ENCODE data around the gene POLR2C. TPM values are rescaled to one million over a fixed set of nuclear protein-coding genes. Genes with fewer than 3 reads are reported as not detected.

Gene POLR2C
- total RNA-seq, 2 donors from 2014 or later: 55.7 to 56.0 TPM

- intact Hi-C loops (cut with DNase I): no loop called here
- Histone ChIP-seq H3K27ac (peak overlapping the region; percentile 33), H3K4me3 (no peak overlapping the region), H3K9ac (ENCODE audit: low read depth in 2 of 2, low read length in 2 of 2) (no peak overlapping the region), H3K4me1 (no peaks in the 10 kb centered on the region), H3K9me3 (no peaks in the 10 kb centered on the region), H3K36me3 (no peaks in the 10 kb centered on the region), H3K27me3 (no peaks in the 10 kb centered on the region)
- DNase-seq: peak; percentile 58
- TF ChIP-seq, protein P1, sequence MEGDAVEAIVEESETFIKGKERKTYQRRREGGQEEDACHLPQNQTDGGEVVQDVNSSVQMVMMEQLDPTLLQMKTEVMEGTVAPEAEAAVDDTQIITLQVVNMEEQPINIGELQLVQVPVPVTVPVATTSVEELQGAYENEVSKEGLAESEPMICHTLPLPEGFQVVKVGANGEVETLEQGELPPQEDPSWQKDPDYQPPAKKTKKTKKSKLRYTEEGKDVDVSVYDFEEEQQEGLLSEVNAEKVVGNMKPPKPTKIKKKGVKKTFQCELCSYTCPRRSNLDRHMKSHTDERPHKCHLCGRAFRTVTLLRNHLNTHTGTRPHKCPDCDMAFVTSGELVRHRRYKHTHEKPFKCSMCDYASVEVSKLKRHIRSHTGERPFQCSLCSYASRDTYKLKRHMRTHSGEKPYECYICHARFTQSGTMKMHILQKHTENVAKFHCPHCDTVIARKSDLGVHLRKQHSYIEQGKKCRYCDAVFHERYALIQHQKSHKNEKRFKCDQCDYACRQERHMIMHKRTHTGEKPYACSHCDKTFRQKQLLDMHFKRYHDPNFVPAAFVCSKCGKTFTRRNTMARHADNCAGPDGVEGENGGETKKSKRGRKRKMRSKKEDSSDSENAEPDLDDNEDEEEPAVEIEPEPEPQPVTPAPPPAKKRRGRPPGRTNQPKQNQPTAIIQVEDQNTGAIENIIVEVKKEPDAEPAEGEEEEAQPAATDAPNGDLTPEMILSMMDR (IDR thresholded peaks at IDR 0.05): no peak
Measured at GRCh38 chr16:57513371-57514102, 51.1 kb downstream of the POLR2C start.

DNA sequence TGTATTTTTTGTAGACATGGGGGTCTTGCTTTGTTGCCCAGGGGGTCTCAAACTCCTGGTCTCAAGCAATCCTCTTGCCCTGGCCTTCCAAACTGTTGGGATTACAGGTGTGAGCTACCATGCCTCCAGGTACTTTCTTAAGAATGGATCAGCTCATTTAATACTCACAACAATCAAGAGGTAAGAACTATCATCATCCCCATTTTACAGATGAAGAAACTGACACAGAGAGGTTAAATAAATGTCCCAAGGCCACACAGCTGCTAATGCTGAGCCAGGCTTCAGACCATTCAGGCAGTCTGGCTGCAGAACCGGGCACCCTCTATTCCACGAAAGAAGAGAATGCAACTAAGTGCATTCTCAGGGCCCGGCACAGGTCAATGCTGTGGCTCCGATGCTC is 51.9 kb downstream of the POLR2C start:
- intact Hi-C loops (cut with DNase I): no loop called here
- H3K27ac ChIP-seq: no peak overlapping the region
- DNase-seq: no peak

DNA sequence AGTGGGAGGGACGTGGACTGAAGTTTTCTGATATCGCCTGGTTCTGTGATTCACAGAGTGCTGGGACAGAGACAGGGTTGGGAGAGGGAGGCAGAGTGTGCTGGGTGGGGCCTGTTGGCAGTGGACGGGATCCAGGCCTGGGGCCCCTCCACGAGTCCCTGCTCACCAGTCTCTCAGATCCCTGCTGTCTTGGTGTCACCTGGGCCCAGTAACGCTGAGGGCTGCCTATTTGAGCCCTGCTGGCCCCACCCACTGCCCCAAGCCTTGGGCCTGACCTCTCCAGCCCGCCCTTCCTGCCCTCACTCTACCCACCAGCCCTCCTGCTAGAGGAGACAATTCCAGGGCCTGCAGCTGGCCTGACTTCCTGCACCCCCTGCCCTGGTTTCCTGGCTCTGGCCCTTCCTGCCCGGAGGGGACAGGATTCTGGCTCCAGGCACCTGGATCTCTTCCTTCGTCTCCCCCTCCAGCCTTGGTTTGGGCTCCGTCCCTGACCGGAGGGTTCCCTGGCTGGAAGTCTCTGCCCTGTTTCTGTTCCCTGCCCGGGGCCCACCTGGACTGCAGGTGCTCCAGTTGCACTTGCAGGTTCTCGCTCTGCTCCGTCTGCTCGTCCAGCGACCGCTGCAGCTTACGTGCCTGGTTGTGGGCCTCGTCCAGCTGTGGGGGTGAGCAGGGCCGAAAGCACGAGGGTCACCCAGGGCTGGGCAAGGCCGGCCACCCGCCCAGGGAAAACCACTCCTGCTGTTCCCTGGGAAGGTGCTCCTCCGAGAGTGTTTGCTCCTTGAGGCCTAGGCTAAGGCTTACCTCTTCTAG is 52.5 kb downstream of the POLR2C start:
- no peak overlapping the region for H3K4me3 ChIP-seq
- H3K36me3 ChIP-seq: no peaks in the 10 kb centered on the region
- TF ChIP-seq, protein P1 (IDR thresholded peaks at IDR 0.05): no peak
- no peaks in the 10 kb centered on the region for H3K4me1 ChIP-seq
- no peaks in the 10 kb centered on the region for H3K27me3 ChIP-seq
- intact Hi-C loops (cut with DNase I): loop anchor here (5.0 kb wide), 2 partner anchors 48 to 213 kb away; no protein-coding TSS in a partner anchor
- H3K9me3 ChIP-seq: no peaks in the 10 kb centered on the region
- no peak overlapping the region for H3K27ac ChIP-seq
- H3K9ac ChIP-seq (ENCODE audit: low read depth in 2 of 2, low read length in 2 of 2): no peak overlapping the region
- DNase-seq: no peak

More for the DNA sequence above, 51.9 kb downstream of the POLR2C start:
- H3K4me1 ChIP-seq: no peaks in the 10 kb centered on the region
- H3K36me3 ChIP-seq: no peaks in the 10 kb centered on the region
- H3K27me3 ChIP-seq: no peaks in the 10 kb centered on the region
- TF ChIP-seq, protein P1 (IDR thresholded peaks at IDR 0.05): no peak
- no peak overlapping the region for H3K4me3 ChIP-seq
- no peak overlapping the region for H3K9ac ChIP-seq (ENCODE audit: low read depth in 2 of 2, low read length in 2 of 2)
- no peaks in the 10 kb centered on the region for H3K9me3 ChIP-seq

DNA sequence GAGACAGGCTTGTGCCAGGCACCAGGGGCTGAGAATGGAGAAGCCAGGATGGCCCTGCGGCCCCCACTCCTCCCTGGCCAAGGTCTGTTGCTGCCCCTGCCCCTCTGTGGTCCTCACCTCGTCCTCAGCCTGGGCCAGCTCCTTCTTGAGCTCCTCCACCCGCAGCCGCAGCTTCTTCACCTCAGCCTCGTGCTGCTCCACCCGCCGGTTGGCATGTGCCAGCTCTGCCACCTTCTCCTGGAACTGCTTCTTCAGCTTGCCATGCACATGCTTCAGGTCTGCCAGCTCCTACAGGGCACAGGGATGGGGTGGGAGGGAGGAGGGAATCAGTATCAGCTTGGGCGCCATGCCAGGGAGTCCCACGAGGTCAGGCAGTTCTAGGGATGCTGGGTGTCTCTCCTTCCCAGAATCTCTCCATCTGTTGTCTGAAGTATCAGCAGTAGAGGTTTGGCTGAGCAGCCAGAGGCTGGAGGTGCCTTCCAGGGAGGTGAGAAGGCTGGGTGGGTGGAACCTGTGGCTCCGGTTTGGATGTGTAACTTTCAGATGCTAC is 53.8 kb downstream of the POLR2C start:
- DNase-seq: no peak
- Histone ChIP-seq H3K36me3 (no peaks in the 10 kb centered on the region), H3K27me3 (no peaks in the 10 kb centered on the region), H3K9me3 (no peaks in the 10 kb centered on the region), H3K27ac (no peak overlapping the region), H3K4me3 (no peak overlapping the region), H3K9ac (ENCODE audit: low read depth in 2 of 2, low read length in 2 of 2) (no peak overlapping the region), H3K4me1 (no peaks in the 10 kb centered on the region)
- intact Hi-C loops (cut with DNase I): loop anchor here (2.0 to 5.0 kb wide), 3 partner anchors 49 to 214 kb away; no protein-coding TSS in a partner anchor
- TF ChIP-seq, protein P1 (IDR thresholded peaks at IDR 0.05): no peak

DNA sequence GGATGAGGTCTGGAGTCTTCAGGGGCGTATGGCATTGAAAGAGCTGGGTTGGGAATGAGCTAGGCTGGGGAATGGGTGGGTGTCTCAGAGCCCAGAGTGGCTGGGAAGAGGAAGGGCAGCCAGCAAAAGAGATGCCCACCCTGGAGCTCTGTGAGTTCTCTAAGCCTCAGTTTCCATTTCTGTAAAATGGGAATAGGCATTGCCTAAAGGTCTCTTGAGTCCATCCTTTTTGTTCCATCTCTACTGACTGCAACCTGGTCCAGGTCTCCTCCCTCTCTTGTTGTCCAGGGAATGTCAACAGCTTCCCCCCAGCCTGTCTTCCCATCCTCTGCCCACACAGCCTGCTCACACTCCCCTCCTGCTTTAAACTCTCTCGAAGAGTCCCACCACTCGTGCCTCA is 54.3 kb downstream of the POLR2C start:
- intact Hi-C loops (cut with DNase I): loop anchor here (2.0 to 5.0 kb wide), 3 partner anchors 49 to 214 kb away; no protein-coding TSS in a partner anchor
- TF ChIP-seq, protein P1 (IDR thresholded peaks at IDR 0.05): no peak
- Histone ChIP-seq H3K4me3 (no peak overlapping the region), H3K9me3 (no peaks in the 10 kb centered on the region), H3K36me3 (no peaks in the 10 kb centered on the region), H3K4me1 (no peaks in the 10 kb centered on the region), H3K27me3 (no peaks in the 10 kb centered on the region), H3K9ac (ENCODE audit: low read depth in 2 of 2, low read length in 2 of 2) (no peak overlapping the region), H3K27ac (no peak overlapping the region)
- DNase-seq: no peak

All from colonic mucosa (tissue), 4 donors.